IMR-90 (cell line): Measurements from ENCODE around the gene ERCC5. TPM values are rescaled to one million over a fixed set of nuclear protein-coding genes. Genes with fewer than 3 reads are reported as not detected.
A peak's percentile ranks its signal among the peaks of the same experiment; 100 is the strongest.

Source experiments
- ATAC-seq: fragments of 200-7000 bp; cut with Tn5 transposase; 2 replicates; pipeline ENCODE4 v1.9.1; 2020; ENCODE audit warnings: low read depth, mild to moderate bottlenecking, moderate library complexity
- BruUV-seq: library from RNA; stranded (reverse); fragments of 400-500 nt; replicated peaks from 2 replicates; lab custom pipeline; 2021; lab: Mats Ljungman, UMichigan
- CTCF ChIA-PET: fragments of 300-600 bp; formaldehyde crosslinking; extraction: SDS; loops from one replicate; lab custom pipeline; 2021; ENCODE audit warnings: antibody characterized with exemption; lab: Yijun Ruan, JAX
- POLR2A ChIA-PET: fragments of 300-600 bp; sonication (Branson Sonifier 250); formaldehyde crosslinking; loops from one replicate; lab custom pipeline; 2022; ENCODE audit warnings: antibody characterized with exemption; ENCODE audit not compliant: unreplicated experiment; lab: Charles Lee
- DNase-seq: peaks from one replicate; pipeline ENCODE4 v3.0.0; 2013
- H2AFZ ChIP-seq: replicated peaks from 2 replicates; pipeline ENCODE3; 2013; ENCODE audit warnings: low read length, mild to moderate bottlenecking; ENCODE audit not compliant: poor library complexity
- H2AK5ac ChIP-seq: 2 replicates; pipeline ENCODE4 v1.6.1; 2013; ENCODE audit warnings: low read depth, low read length, inconsistent platforms
- H2AK9ac ChIP-seq: replicated peaks from 2 replicates; pipeline ENCODE3; 2013; ENCODE audit warnings: mild to moderate bottlenecking, low read depth, low read length, moderate library complexity; ENCODE audit not compliant: poor library complexity
- H2BK120ac ChIP-seq: 2 replicates; pipeline ENCODE4 v1.6.1; 2013; ENCODE audit warnings: low read depth, low read length, inconsistent platforms
- H2BK15ac ChIP-seq: 3 replicates; pipeline ENCODE4 v1.6.1; 2013; ENCODE audit warnings: low read depth, low read length, inconsistent platforms
- H2BK20ac ChIP-seq: 2 replicates; pipeline ENCODE4 v1.6.1; 2013; ENCODE audit warnings: low read depth, mild to moderate bottlenecking, inconsistent platforms, low read length, moderate library complexity
- H2BK5ac ChIP-seq: 2 replicates; pipeline ENCODE4 v1.6.1; 2013; ENCODE audit warnings: mild to moderate bottlenecking, low read depth, low read length, inconsistent platforms; ENCODE audit not compliant: poor library complexity, severe bottlenecking
- H3K14ac ChIP-seq: replicated peaks from 2 replicates; pipeline ENCODE4 v1.6.1; 2013; ENCODE audit warnings: low read depth, low read length, inconsistent platforms
- H3K18ac ChIP-seq: 2 replicates; pipeline ENCODE4 v1.6.1; 2013; ENCODE audit warnings: low read depth, low read length, control low read depth
- H3K23ac ChIP-seq: 2 replicates; pipeline ENCODE4 v1.6.1; 2013; ENCODE audit warnings: low read depth, low read length, inconsistent platforms
- H3K27ac ChIP-seq: 2 replicates; pipeline ENCODE4 v1.5.1; 2013; ENCODE audit warnings: mild to moderate bottlenecking, control low read depth, low read length; ENCODE audit not compliant: insufficient read depth
- H3K27me3 ChIP-seq: 2 replicates; pipeline ENCODE4 v1.6.1; 2013; ENCODE audit warnings: low read length; ENCODE audit not compliant: control insufficient read depth, insufficient read depth
- H3K36me3 ChIP-seq: 2 replicates; pipeline ENCODE4 v1.6.1; 2013; ENCODE audit warnings: low read length, mixed read lengths; ENCODE audit not compliant: control insufficient read depth, insufficient read depth
- H3K4ac ChIP-seq: 2 replicates; pipeline ENCODE4 v1.6.1; 2013; ENCODE audit warnings: low read depth, low read length, inconsistent platforms
- H3K4me1 ChIP-seq: 2 replicates; pipeline ENCODE4 v1.6.1; 2013; ENCODE audit warnings: low read length, mixed read lengths; ENCODE audit not compliant: control insufficient read depth, insufficient read depth
- H3K4me2 ChIP-seq: 2 replicates; pipeline ENCODE4 v1.6.1; 2013; ENCODE audit warnings: low read depth, mild to moderate bottlenecking, control low read depth, low read length, moderate library complexity
- H3K4me3 ChIP-seq: 2 replicates; pipeline ENCODE4 v1.5.1; 2013; ENCODE audit warnings: low read depth, mild to moderate bottlenecking, control low read depth, low read length, moderate library complexity; ENCODE audit not compliant: insufficient read depth
- H3K56ac ChIP-seq: 2 replicates; pipeline ENCODE4 v1.6.1; 2013; ENCODE audit warnings: low read length, inconsistent platforms; ENCODE audit not compliant: insufficient read depth; ENCODE audit errors: extremely low read depth
- H3K79me1 ChIP-seq, 2 experiments: 2 replicates each; pipeline ENCODE4 v1.6.1; 2013; ENCODE audit warnings: low read length in 2 of 2, inconsistent platforms in 1 of 2, low read depth in 1 of 2
- H3K9ac ChIP-seq: 2 replicates; pipeline ENCODE4 v1.6.1; 2013; ENCODE audit warnings: low read depth, low read length, control low read depth
- H3K9me1 ChIP-seq: 2 replicates; pipeline ENCODE4 v1.6.1; 2013; ENCODE audit warnings: low read length, inconsistent platforms; ENCODE audit not compliant: insufficient read depth
- H3K9me3 ChIP-seq: 2 replicates; pipeline ENCODE4 v1.6.1; 2013; ENCODE audit warnings: low read length; ENCODE audit not compliant: control insufficient read depth, insufficient read depth
- H4K20me1 ChIP-seq: 2 replicates; pipeline ENCODE4 v1.6.1; 2013; ENCODE audit warnings: low read length, inconsistent platforms; ENCODE audit not compliant: insufficient read depth
- H4K5ac ChIP-seq: 2 replicates; pipeline ENCODE4 v1.6.1; 2013; ENCODE audit warnings: mild to moderate bottlenecking, low read depth, low read length, control low read depth
- H4K8ac ChIP-seq, 2 experiments: 2 replicates each; pipeline ENCODE4 v1.6.1; 2013; ENCODE audit warnings: low read depth in 2 of 2, low read length in 2 of 2, control low read depth in 1 of 2, inconsistent platforms in 1 of 2
- H4K91ac ChIP-seq: 2 replicates; pipeline ENCODE4 v1.6.1; 2013; ENCODE audit warnings: low read depth, low read length, inconsistent platforms; ENCODE audit not compliant: insufficient read depth
- BHLHE40 ChIP-seq: fragments of 150-350 bp; IDR thresholded peaks from 2 replicates; pipeline ENCODE4 v1.6.1; 2016; ENCODE audit warnings: mild to moderate bottlenecking, low read depth, low read length
- CEBPB ChIP-seq: IDR thresholded peaks from 2 replicates; pipeline ENCODE4 v1.6.1; 2012; ENCODE audit warnings: low read depth, low read length, improper control_type of control experiment
- MAZ ChIP-seq: IDR thresholded peaks from 2 replicates; pipeline ENCODE4 v1.6.1; 2012; ENCODE audit warnings: low read depth, mild to moderate bottlenecking, low read length, improper control_type of control experiment, moderate library complexity, borderline replicate concordance
- MXI1 ChIP-seq: IDR thresholded peaks from 2 replicates; pipeline ENCODE4 v1.6.1; 2012; ENCODE audit warnings: low read depth, mild to moderate bottlenecking, low read length, moderate library complexity, borderline replicate concordance
- RAD21 ChIP-seq: IDR thresholded peaks from 2 replicates; pipeline ENCODE4 v1.6.1; 2012; ENCODE audit warnings: low read length, improper control_type of control experiment
- RFX5 ChIP-seq: IDR thresholded peaks from 2 replicates; pipeline ENCODE4 v1.8.0; 2012; ENCODE audit warnings: low read depth, mild to moderate bottlenecking, low read length, moderate library complexity
- WGBS, 2 experiments: methylation state at CpG; one replicate each; pipeline versions ENCODE4 v1.1.5 to v1.1.7; 2013; ENCODE audit warnings: missing lambda C conversion rate in 2 of 2; ENCODE audit not compliant: insufficient read length in 1 of 2; ENCODE audit errors: extremely low coverage in 2 of 2; 5-methylcytosine and 5-hydroxymethylcytosine counted together
- dilution Hi-C: fragments of 300-500 bp; cut with HindIII; formaldehyde crosslinking; loops from one replicate; pipeline ENCODE4 v1.14.3; 2018; ENCODE audit warnings: low sequenced_read_pairs; ENCODE audit not compliant: unreplicated experiment
- in situ Hi-C: fragments of 300-500 bp; cut with MboI; formaldehyde crosslinking; loops from 3 replicates; pipeline ENCODE4 v1.14.3; 2019; ENCODE audit warnings: low sequenced_read_pairs, inconsistent platforms, mixed read lengths
- intact Hi-C: fragments of 100-400 bp; cut with micrococcal nuclease; formaldehyde crosslinking; loops from 2 replicates; pipeline ENCODE4 v1.10.0; 2022
- polyA plus RNA-seq, 3 experiments: library from polyadenylated mRNA; depleted of rRNA; stranded (reverse); fragments of >200 nt; gene quantifications; 2 replicates each; pipeline ENCODE4 v1.2.3, GENCODE V29; 2012; ENCODE audit warnings: low replicate concordance in 1 of 3
- total RNA-seq: library from RNA; depleted of rRNA; stranded (reverse); fragments of >200 nt; gene quantifications from 2 replicates; pipeline ENCODE4 v1.2.3, GENCODE V29; 2012
- TF ChIP-seq, protein P1 (sequence below): fragments of 150-350 bp; IDR thresholded peaks from 2 replicates; pipeline ENCODE4 v1.6.1; 2017; ENCODE audit warnings: mild to moderate bottlenecking, antibody characterized with exemption, low read length, low read depth

The ERCC5 gene
- total and polyA plus RNA-seq, 2 of the 4 experiments (the other 2 are of a cell fraction), result 29.7 to 34.4 TPM

DNA sequence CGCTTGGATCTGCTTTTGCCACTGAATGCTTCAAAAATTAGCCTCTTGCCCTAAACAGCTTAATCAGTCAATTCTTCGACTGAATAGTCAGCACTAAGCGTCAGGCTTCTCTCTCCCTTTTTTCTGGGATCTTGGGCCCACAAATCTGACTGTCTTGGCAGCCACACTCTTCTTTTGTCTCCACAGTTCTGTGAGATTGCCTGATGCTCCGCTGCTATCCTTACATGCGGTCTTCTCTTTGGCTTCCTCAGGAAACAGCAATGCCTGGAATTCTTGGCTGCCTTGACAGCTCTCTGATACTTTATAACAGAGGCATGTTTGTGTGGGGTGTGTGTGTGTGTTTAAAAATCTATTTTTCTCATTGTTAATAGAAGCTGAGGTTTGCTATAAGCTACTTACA is 32.6 kb downstream of the ERCC5 start:
- intact Hi-C loops, result no loop called here
- H2BK5ac ChIP-seq, result no peak overlapping the region
- no peak overlapping the region for H2BK15ac ChIP-seq
- H3K18ac ChIP-seq, result no peak overlapping the region
- H3K27ac ChIP-seq, result no peak overlapping the region; the same call in 1 of the 2 replicates
- in situ Hi-C loops, result no loop called here
- H3K9me1 ChIP-seq, result no peaks in the 10 kb centered on the region; the same call in 1 of the 2 replicates
- ChIA-PET POLR2A (no interaction called here), CTCF (interaction anchor here (0.7 kb wide), 1 partner anchor 37 kb away, joined by 4 read pairs; no protein-coding TSS in a partner anchor)
- H4K20me1 ChIP-seq, result no peaks in the 10 kb centered on the region
- 57% methylated on average over 2 of the region's 5 CpGs; no CpG with 5 or more reads in 1 of the 2 experiments for WGBS, 2 experiments
- H3K56ac ChIP-seq, result no peak overlapping the region
- no peak overlapping the region for H3K14ac ChIP-seq
- H2AK5ac ChIP-seq, result no peak overlapping the region
- no peak overlapping the region for H3K4ac ChIP-seq
- H2AFZ ChIP-seq, result no peak overlapping the region
- no peak overlapping the region for H2BK20ac ChIP-seq
- ATAC-seq, result peak; percentile 88
- no peak overlapping the region for H2BK120ac ChIP-seq
- H3K79me1 ChIP-seq, result no peaks in the 10 kb centered on the region
- TF ChIP-seq RFX5, result no peak
- no peak for TF ChIP-seq BHLHE40
- TF ChIP-seq RAD21, result no peak
- no peak for TF ChIP-seq MAZ
- TF ChIP-seq, protein P1, sequence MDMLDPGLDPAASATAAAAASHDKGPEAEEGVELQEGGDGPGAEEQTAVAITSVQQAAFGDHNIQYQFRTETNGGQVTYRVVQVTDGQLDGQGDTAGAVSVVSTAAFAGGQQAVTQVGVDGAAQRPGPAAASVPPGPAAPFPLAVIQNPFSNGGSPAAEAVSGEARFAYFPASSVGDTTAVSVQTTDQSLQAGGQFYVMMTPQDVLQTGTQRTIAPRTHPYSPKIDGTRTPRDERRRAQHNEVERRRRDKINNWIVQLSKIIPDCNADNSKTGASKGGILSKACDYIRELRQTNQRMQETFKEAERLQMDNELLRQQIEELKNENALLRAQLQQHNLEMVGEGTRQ, result no peak
- TF ChIP-seq CEBPB, result no peak
- no peak for TF ChIP-seq MXI1
- peaks cover 10% of the 10 kb centered on the region for H3K36me3 ChIP-seq
- no peak overlapping the region for H4K8ac ChIP-seq
- dilution Hi-C loops, result no loop called here
- H3K9ac ChIP-seq, result no peak overlapping the region
- H2AK9ac ChIP-seq, result no peak overlapping the region
- H3K4me1 ChIP-seq, result peaks cover 3% of the 10 kb centered on the region
- no peaks in the 10 kb centered on the region for H3K27me3 ChIP-seq
- no peaks in the 10 kb centered on the region for H3K9me3 ChIP-seq
- H3K23ac ChIP-seq, result no peak overlapping the region
- H3K4me3 ChIP-seq, result no peak overlapping the region
- no TSS peak for BruUV-seq
- no peak overlapping the region for H4K91ac ChIP-seq
- no peak overlapping the region for H4K5ac ChIP-seq
- no peak overlapping the region for H3K4me2 ChIP-seq
- peak; percentile 76 for DNase-seq
